Measurements from ENCODE around the gene C2orf49.

Gene C2orf49

DNA sequence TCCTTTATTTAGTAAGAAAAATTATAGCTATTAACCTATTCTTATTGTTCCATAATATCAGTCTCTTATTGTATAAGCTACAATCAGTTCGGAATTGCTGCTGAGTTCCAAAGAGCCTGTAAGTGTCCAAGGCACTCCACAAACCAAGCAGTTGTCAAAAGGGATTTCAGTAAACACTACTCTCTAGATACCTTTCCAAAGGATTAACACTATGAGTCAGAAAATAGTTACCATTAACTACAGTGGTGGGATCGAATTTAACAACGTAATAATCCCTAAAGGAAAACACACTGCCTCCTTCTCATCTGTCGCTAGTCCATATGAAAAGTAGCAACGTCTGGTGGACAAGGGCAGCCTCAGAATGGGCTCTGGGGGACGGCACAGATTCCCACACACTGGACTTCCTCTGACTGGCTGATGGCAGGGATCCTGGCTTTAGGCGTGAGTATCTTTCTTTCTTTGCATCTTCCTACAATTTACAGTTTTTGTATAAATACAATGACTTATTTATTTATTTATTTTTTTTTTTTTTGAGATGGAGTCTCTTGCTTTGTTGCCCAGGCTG is 16.6 kb upstream of the C2orf49 start:
- Histone ChIP-seq H3K4me3 (ENCODE audit: low read depth in 1 of 2, low read length in 2 of 2) (no peak overlapping the region), H3K9ac (ENCODE audit: low read depth, low read length) (no peak overlapping the region), H3K9me3 (ENCODE audit: insufficient read depth, low read length, severe bottlenecking) (no peaks in the 10 kb centered on the region), H3K27me3 (ENCODE audit: insufficient read depth, low read length, poor library complexity) (no peaks in the 10 kb centered on the region), H3K27ac (ENCODE audit: low read length) (no peak overlapping the region), H3K4me1 (ENCODE audit: insufficient read depth, low read length) (no peaks in the 10 kb centered on the region), H4K20me1 (ENCODE audit: insufficient read depth, low read length) (peaks cover 42% of the 10 kb centered on the region), H2AFZ (ENCODE audit: low read depth, low read length) (no peak overlapping the region), H3K4me2 (ENCODE audit: insufficient read depth, low read length) (no peak overlapping the region), H3K36me3 (ENCODE audit: insufficient read depth, low read length) (peaks cover 6% of the 10 kb centered on the region), H3K79me2 (ENCODE audit: insufficient read depth, low read length) (peaks cover 87% of the 10 kb centered on the region)
- no peak for ATAC-seq (ENCODE audit: insufficient read depth, low read depth)
- no peak for TF ChIP-seq EZH2 (IDR thresholded peaks at IDR 0.05; ENCODE audit: borderline replicate concordance, low read depth, low read length, severe bottlenecking)
- TF ChIP-seq, protein P1, sequence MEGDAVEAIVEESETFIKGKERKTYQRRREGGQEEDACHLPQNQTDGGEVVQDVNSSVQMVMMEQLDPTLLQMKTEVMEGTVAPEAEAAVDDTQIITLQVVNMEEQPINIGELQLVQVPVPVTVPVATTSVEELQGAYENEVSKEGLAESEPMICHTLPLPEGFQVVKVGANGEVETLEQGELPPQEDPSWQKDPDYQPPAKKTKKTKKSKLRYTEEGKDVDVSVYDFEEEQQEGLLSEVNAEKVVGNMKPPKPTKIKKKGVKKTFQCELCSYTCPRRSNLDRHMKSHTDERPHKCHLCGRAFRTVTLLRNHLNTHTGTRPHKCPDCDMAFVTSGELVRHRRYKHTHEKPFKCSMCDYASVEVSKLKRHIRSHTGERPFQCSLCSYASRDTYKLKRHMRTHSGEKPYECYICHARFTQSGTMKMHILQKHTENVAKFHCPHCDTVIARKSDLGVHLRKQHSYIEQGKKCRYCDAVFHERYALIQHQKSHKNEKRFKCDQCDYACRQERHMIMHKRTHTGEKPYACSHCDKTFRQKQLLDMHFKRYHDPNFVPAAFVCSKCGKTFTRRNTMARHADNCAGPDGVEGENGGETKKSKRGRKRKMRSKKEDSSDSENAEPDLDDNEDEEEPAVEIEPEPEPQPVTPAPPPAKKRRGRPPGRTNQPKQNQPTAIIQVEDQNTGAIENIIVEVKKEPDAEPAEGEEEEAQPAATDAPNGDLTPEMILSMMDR (IDR thresholded peaks at IDR 0.05; ENCODE audit: borderline replicate concordance, extremely low read depth, low read length, poor library complexity, severe bottlenecking): no peak
- DNase-seq: no peak

DNA sequence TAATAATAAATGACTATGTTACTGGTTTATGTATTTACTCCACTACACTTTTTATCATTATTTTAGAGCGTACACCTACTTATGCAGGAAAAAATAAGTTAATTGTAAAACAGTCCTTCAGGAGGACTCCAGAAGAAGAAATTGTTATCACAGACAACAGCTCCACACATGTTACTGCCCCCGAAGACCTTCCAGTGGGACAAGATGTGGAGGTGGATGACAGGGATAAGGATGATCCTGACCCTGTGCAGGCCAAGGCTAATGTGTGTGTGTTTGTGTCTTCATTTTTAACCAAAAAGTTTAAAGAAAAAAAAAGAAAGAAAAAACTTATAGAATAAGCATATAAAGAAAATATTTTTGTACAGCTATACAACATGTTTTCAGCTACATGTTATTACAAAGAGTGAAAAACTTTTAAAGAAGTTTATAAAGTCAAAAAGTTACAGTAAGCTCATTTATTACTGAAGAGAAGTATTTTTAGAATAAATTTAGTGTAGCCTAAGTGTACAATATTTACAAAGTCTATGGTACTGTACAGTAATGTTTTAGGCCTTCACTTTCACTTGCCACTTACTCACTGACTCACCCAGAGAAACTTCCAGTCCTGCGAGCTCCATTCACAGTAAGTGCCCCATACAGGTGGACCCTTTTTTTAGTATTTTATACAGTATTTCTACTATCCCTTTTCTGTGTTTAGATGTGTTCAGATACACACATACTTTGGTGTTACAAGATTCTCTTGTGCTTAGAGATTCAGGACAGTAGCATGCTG is 15.3 kb upstream of the C2orf49 start:
- Histone ChIP-seq H3K4me3 (ENCODE audit: low read depth in 1 of 2, low read length in 2 of 2) (no peak overlapping the region), H3K36me3 (ENCODE audit: insufficient read depth, low read length) (peaks cover 6% of the 10 kb centered on the region), H3K79me2 (ENCODE audit: insufficient read depth, low read length) (peaks cover 87% of the 10 kb centered on the region), H3K4me2 (ENCODE audit: insufficient read depth, low read length) (no peak overlapping the region), H3K9ac (ENCODE audit: low read depth, low read length) (no peak overlapping the region), H3K27me3 (ENCODE audit: insufficient read depth, low read length, poor library complexity) (no peaks in the 10 kb centered on the region), H3K27ac (ENCODE audit: low read length) (no peak overlapping the region), H3K4me1 (ENCODE audit: insufficient read depth, low read length) (no peaks in the 10 kb centered on the region), H2AFZ (ENCODE audit: low read depth, low read length) (no peak overlapping the region), H3K9me3 (ENCODE audit: insufficient read depth, low read length, severe bottlenecking) (no peaks in the 10 kb centered on the region), H4K20me1 (ENCODE audit: insufficient read depth, low read length) (peaks cover 40% of the 10 kb centered on the region)
- ATAC-seq (ENCODE audit: insufficient read depth, low read depth): no peak
- no peak for TF ChIP-seq EZH2 (IDR thresholded peaks at IDR 0.05; ENCODE audit: borderline replicate concordance, low read depth, low read length, severe bottlenecking)
- TF ChIP-seq, protein P1 (IDR thresholded peaks at IDR 0.05; ENCODE audit: borderline replicate concordance, extremely low read depth, low read length, poor library complexity, severe bottlenecking): no peak
- no peak for DNase-seq

DNA sequence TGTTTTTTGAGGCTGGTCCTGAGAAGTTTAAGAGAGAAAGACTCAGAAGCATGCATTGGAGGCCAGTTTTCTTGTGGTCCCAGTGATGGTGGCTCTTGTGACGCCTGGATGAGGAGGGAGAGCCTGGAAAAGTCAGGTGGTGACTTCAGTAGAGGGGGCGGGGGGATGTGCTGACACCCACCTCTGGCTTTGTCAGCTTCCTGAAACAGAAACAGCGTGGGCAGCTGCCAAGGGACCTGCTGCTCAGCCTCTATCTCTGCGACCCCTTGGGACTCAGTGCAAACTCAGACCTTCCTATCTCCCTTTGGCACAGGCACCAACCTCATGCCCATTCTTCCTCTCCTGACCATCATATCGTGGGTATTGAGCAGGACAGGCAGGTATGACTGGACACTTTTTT is 14.2 kb upstream of the C2orf49 start:
- peaks cover 6% of the 10 kb centered on the region for H3K36me3 ChIP-seq (ENCODE audit: insufficient read depth, low read length)
- no peak overlapping the region for H3K4me3 ChIP-seq (ENCODE audit: low read depth in 1 of 2, low read length in 2 of 2)
- H3K9me3 ChIP-seq (ENCODE audit: insufficient read depth, low read length, severe bottlenecking): no peaks in the 10 kb centered on the region
- H3K27ac ChIP-seq (ENCODE audit: low read length): no peak overlapping the region; the same call in 1 of the 2 replicates
- no peak overlapping the region for H2AFZ ChIP-seq (ENCODE audit: low read depth, low read length)
- H3K4me2 ChIP-seq (ENCODE audit: insufficient read depth, low read length): no peak overlapping the region
- DNase-seq: no peak
- H3K9ac ChIP-seq (ENCODE audit: low read depth, low read length): no peak overlapping the region
- peaks cover 2% of the 10 kb centered on the region for H3K4me1 ChIP-seq (ENCODE audit: insufficient read depth, low read length)
- H3K79me2 ChIP-seq (ENCODE audit: insufficient read depth, low read length): peaks cover 88% of the 10 kb centered on the region
- ATAC-seq (ENCODE audit: insufficient read depth, low read depth): no peak
- no peaks in the 10 kb centered on the region for H3K27me3 ChIP-seq (ENCODE audit: insufficient read depth, low read length, poor library complexity)
- TF ChIP-seq, protein P1 (IDR thresholded peaks at IDR 0.05; ENCODE audit: borderline replicate concordance, extremely low read depth, low read length, poor library complexity, severe bottlenecking): no peak
- TF ChIP-seq EZH2 (IDR thresholded peaks at IDR 0.05; ENCODE audit: borderline replicate concordance, low read depth, low read length, severe bottlenecking): no peak
- peaks cover 34% of the 10 kb centered on the region for H4K20me1 ChIP-seq (ENCODE audit: insufficient read depth, low read length)

All from DND-41 (cell line).